NT2/D1 (cell line): Measurements from ENCODE around the gene DYRK1A.

ENCODE experiments used
- DNase-seq: peaks from one replicate; pipeline ENCODE4 v3.0.0-alpha.2; 2011; ENCODE audit warnings: low read depth, low spot score
- H3K27me3 ChIP-seq: 2 replicates; pipeline ENCODE4 v1.6.0; 2011; ENCODE audit warnings: mild to moderate bottlenecking; ENCODE audit not compliant: insufficient read length, insufficient read depth
- H3K36me3 ChIP-seq: 2 replicates; pipeline ENCODE4 v1.6.1; 2011; ENCODE audit warnings: mild to moderate bottlenecking, low read length, mixed read lengths; ENCODE audit not compliant: insufficient read depth, insufficient read length
- H3K4me1 ChIP-seq: 2 replicates; pipeline ENCODE4 v1.5.1; 2011; ENCODE audit not compliant: insufficient read depth, insufficient read length
- H3K4me3 ChIP-seq: 2 replicates; pipeline ENCODE4 v1.5.1; 2011; ENCODE audit warnings: low read depth; ENCODE audit not compliant: insufficient read length
- H3K9ac ChIP-seq: 2 replicates; pipeline ENCODE4 v1.6.0; 2011; ENCODE audit warnings: low read depth; ENCODE audit not compliant: insufficient read length
- H3K9me3 ChIP-seq: 2 replicates; pipeline ENCODE4 v1.5.1; 2011; ENCODE audit warnings: mild to moderate bottlenecking, low read length; ENCODE audit not compliant: insufficient read depth
- SUZ12 ChIP-seq: IDR thresholded peaks from 2 replicates; pipeline ENCODE4 v1.6.1; 2011; ENCODE audit not compliant: insufficient read length, insufficient read depth; ENCODE audit errors: extremely low read depth
- YY1 ChIP-seq: IDR thresholded peaks from 2 replicates; pipeline ENCODE4 v1.6.1; 2011; ENCODE audit not compliant: insufficient read length, insufficient read depth
- ZNF274 ChIP-seq: IDR thresholded peaks from 2 replicates; pipeline ENCODE4 v1.6.1; 2011; ENCODE audit warnings: mild to moderate bottlenecking, low read depth, low read length

Gene DYRK1A

DNA sequence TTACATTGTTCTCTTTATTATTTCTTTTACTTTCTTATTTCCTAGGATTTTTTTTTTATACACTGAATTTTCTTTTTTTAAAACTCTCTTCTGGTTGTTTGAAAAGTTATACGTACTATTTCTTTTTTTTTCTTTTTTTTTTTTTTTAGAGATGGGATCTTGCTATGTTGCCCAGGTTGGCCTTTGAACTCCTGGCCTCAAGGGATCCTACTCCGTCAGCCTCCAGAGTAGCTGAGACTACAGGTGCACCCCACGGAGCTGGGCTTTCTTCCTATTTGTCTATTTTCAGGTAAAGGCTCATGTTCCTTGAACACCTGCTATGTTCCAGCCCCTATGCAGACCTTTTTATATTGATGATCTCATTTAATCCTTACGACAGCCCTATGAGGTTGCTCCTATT, 29.4 kb upstream of the DYRK1A start:
- no peak overlapping the region for H3K9ac ChIP-seq
- H3K4me1 ChIP-seq = no peaks in the 10 kb centered on the region
- no peak for DNase-seq

DNA sequence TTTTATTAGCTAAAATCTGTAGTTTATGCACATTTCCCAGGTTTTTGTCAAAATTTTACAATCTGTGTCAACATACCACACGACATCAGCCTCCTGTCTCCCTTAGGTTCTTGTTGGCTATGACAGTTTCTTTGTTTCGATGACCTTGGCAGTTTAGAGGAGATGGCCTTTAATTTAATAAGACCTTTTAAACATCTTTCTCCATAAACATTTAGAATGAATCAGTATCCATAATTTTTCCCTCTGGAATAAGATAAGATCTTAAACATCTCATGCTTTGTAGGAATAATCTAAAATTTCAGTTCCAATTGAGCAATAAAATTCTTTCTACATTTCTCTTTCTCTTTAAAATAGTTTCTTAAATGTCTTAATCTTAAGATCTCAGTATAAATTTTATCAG, 28.7 kb upstream of the DYRK1A start:
- no peak overlapping the region for H3K4me3 ChIP-seq
- H3K36me3 ChIP-seq = no peaks in the 10 kb centered on the region
- H3K9me3 ChIP-seq = peaks cover 4% of the 10 kb centered on the region; the same call in 1 of the 2 replicates
- no peak for TF ChIP-seq YY1
- TF ChIP-seq ZNF274 = no peak
- TF ChIP-seq SUZ12 = no peak
- no peak for DNase-seq
- no peak overlapping the region for H3K9ac ChIP-seq
- no peaks in the 10 kb centered on the region for H3K4me1 ChIP-seq
- H3K27me3 ChIP-seq = no peaks in the 10 kb centered on the region

More for the DNA sequence above, 29.4 kb upstream of the DYRK1A start:
- H3K9me3 ChIP-seq = peaks cover 4% of the 10 kb centered on the region; the same call in 1 of the 2 replicates
- H3K4me3 ChIP-seq = no peak overlapping the region
- TF ChIP-seq SUZ12 = no peak
- no peak for TF ChIP-seq ZNF274
- no peak for TF ChIP-seq YY1
- no peaks in the 10 kb centered on the region for H3K36me3 ChIP-seq
- H3K27me3 ChIP-seq = no peaks in the 10 kb centered on the region

DNA sequence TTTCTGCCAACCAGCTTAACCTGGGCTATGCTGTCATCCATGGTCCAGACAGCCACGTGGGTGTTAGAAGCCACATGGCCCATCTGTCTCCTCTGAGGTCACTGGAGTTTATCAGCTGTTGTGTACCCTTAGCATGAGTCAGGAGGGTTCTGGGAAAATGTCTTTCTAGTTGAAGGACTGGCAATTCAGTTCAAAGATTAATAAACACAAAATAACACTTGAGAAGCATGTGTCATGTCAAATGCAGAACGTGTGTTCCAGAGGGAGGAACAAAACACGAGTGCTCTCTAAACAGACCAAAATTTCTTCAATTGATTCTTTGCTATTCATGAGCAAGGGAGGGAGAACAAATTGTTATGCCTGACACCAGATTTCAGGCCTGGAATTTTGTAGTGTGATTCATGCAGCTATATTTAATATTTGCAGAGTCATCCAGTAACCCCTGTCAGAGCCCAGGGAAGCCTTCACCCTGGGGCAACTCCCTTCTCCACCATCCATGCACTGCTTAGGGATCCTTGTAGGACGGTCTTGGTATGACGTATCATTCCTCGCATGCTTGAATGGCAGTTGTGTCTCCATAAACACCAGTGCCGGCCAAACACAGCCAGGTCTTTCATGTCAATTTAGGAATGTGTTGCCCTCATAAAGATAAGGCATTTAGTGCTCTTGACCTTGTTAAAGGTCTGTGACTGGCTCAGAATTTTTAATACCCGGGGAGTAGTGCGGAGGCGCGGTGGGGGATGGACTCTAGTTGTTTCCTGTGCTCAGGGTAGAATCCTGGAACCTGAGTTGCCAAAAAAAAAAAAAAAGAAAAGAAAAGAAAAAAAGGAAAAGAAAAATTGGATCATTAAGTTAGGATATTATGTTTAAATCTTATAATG, 27.7 kb upstream of the DYRK1A start:
- no peaks in the 10 kb centered on the region for H3K4me1 ChIP-seq
- no peaks in the 10 kb centered on the region for H3K36me3 ChIP-seq
- no peak for TF ChIP-seq SUZ12
- TF ChIP-seq YY1 = no peak
- TF ChIP-seq ZNF274 = no peak
- no peaks in the 10 kb centered on the region for H3K27me3 ChIP-seq
- peaks cover 4% of the 10 kb centered on the region; the same call in 1 of the 2 replicates for H3K9me3 ChIP-seq
- no peak overlapping the region for H3K9ac ChIP-seq
- no peak overlapping the region for H3K4me3 ChIP-seq
- DNase-seq = no peak

DNA sequence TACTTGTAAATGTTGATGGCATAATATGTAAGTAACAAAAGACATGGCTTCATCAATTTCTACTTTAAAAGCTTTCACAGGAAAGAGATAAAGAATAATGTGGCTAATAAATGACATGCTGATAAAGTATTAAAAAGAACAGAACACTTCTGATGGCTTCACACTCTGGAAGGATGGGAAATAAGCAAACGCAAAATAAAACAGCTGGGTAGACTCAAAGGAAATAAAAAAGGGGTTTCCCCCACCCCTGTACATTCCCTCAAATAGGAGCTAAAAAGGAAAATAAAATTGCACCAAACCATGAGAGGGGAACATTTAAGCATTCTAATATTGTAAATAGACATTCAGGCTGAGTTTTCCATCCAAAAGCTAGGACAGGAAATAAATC, 27.0 kb upstream of the DYRK1A start:
- TF ChIP-seq ZNF274 = no peak
- TF ChIP-seq YY1 = no peak
- no peak for TF ChIP-seq SUZ12
- DNase-seq = no peak
- no peaks in the 10 kb centered on the region for H3K4me1 ChIP-seq
- H3K36me3 ChIP-seq = no peaks in the 10 kb centered on the region
- H3K9ac ChIP-seq = no peak overlapping the region
- no peaks in the 10 kb centered on the region for H3K27me3 ChIP-seq
- H3K9me3 ChIP-seq = peaks cover 4% of the 10 kb centered on the region; the same call in 1 of the 2 replicates
- no peak overlapping the region for H3K4me3 ChIP-seq

DNA sequence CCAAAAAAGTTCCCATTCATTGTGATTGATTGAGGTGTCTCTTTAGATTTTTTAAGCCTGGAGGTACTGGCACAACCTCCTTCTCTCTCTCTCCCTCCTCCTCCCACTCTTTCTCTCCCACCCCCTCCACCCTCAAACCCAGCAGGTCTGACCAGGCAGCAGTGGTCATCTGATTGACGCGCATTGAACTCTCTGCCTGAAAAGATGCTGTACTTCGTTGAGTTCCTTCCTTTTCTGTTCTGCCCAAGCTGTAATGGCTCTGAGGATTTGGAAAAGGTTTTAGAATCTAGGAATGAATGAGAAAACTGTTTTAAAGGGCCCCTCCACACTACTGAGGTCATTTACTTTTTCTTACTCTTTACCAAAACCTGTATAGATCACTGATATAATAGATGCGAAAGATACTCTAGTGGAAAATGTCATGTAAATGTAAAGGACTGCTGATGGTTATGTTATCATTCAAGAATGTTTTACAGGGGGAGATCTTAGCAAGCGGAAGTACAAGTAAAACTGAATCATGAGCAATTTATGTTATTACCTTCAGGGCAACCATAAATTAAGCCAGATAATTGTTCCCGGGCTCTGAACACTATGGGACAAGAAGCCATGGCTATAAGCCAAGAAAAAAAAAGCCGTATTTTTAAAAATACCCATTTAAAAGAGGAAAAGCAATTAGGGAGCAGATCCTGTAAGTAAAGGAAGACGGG, 25.2 kb upstream of the DYRK1A start:
- TF ChIP-seq YY1 (no peak), ZNF274 (no peak), SUZ12 (no peak)
- H3K9ac ChIP-seq = no peak overlapping the region
- H3K27me3 ChIP-seq = no peaks in the 10 kb centered on the region
- peaks cover 4% of the 10 kb centered on the region; the same call in 1 of the 2 replicates for H3K9me3 ChIP-seq
- H3K4me1 ChIP-seq = no peaks in the 10 kb centered on the region
- DNase-seq = no peak
- no peaks in the 10 kb centered on the region for H3K36me3 ChIP-seq
- H3K4me3 ChIP-seq = no peak overlapping the region

DNA sequence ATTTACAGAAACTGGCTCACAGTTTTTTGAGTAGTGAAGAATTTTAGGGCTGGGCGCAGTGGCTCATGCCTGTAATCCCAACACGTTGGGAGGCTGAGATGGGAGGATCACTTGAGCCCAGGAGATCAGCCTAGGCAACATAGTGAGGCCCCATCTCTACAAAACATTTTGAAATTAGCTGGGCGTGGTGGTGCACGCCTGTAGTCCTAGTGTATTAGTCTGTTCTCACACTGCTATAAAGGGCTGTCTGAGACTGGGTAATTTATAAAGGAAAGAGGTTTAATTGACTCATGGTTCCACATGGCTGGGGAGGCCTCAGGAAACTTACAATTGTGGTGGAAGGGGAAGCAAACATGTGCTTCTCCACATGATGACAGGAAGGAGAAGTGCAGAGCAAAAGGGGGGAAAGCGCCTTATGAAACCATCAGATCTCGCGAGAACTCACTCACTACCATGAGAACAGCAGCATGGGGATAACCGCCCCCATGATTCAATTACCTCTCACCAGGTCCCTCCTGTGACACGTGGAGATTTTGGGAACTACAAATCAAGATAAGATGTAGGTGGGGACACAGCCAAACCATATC, 24.4 kb upstream of the DYRK1A start:
- H3K27me3 ChIP-seq = no peaks in the 10 kb centered on the region
- H3K4me3 ChIP-seq = no peak overlapping the region
- no peaks in the 10 kb centered on the region for H3K36me3 ChIP-seq
- H3K9ac ChIP-seq = no peak overlapping the region
- TF ChIP-seq SUZ12 (no peak), YY1 (no peak), ZNF274 (no peak)
- DNase-seq = no peak
- no peaks in the 10 kb centered on the region for H3K4me1 ChIP-seq
- H3K9me3 ChIP-seq = peaks cover 4% of the 10 kb centered on the region; the same call in 1 of the 2 replicates
